HCT116 (cell line): ENCODE data around the gene EDEM3. TPM values are rescaled to one million over a fixed set of nuclear protein-coding genes. Genes with fewer than 3 reads are reported as not detected.

Experiments used
- ATAC-seq: fragments of 200-7000 bp; cut with Tn5 transposase; 2 replicates; pipeline ENCODE4 v1.9.1; 2020; ENCODE audit warnings: mild to moderate bottlenecking, moderate library complexity
- BruUV-seq: library from RNA; stranded (reverse); fragments of 400-500 nt; replicated peaks from 2 replicates; lab custom pipeline; 2021; lab: Mats Ljungman, UMichigan
- CTCF ChIA-PET: fragments of 300-600 bp; sonication (Branson Sonifier 250); formaldehyde crosslinking; loops from one replicate; lab custom pipeline; 2021; ENCODE audit warnings: antibody characterized with exemption; lab: Charles Lee
- POLR2A ChIA-PET: fragments of 300-600, 350-600 bp; sonication (Branson Sonifier 250); formaldehyde crosslinking; loops from one replicate; lab custom pipeline; 2021; ENCODE audit warnings: antibody characterized with exemption; lab: Charles Lee
- RAD21 ChIA-PET, 2 experiments: fragments of 300-600 bp; sonication (Branson Sonifier 250); formaldehyde crosslinking; loops; one replicate each; lab custom pipeline; 2023; ENCODE audit warnings: low total read pairs in 2 of 2; ENCODE audit not compliant: uncharacterized antibody in 2 of 2, unreplicated experiment in 2 of 2, low non-redundant PET in 1 of 2; lab: Charles Lee
- DNase-seq: peaks from one replicate; pipeline ENCODE4 v3.0.0-alpha.2; 2010; ENCODE audit warnings: low read depth, low spot score
- H2AFZ ChIP-seq: fragments of 200-600 bp; shearing (Covaris generic), sonication (generic); 2 replicates; pipeline ENCODE4 v1.6.1; 2017; ENCODE audit warnings: low read depth, mixed run types, mixed read lengths, antibody characterized with exemption, low read length; ENCODE audit not compliant: poor library complexity, severe bottlenecking
- H3K27ac ChIP-seq: 2 replicates; pipeline ENCODE4 v1.5.1; 2012; ENCODE audit warnings: low read depth, low read length
- H3K27me3 ChIP-seq: fragments of 200-600 bp; sonication (generic); 2 replicates; pipeline ENCODE4 v1.6.1; 2016; ENCODE audit warnings: mixed run types, low read length, mixed read lengths; ENCODE audit not compliant: insufficient read depth
- H3K36me3 ChIP-seq, 2 experiments: fragments of 200-500 bp in 1 of 2; fragments of 200-600 bp in 1 of 2; sonication (Bioruptor generic) in 1 of 2; sonication (generic) in 1 of 2; 2 replicates each; pipeline versions ENCODE4 v1.5.1 to v1.6.1; 2014 to 2016; ENCODE audit warnings: low read length in 2 of 2, inconsistent platforms in 1 of 2, mixed read lengths in 1 of 2, mixed run types in 1 of 2; ENCODE audit not compliant: insufficient read depth in 2 of 2, control insufficient read depth in 1 of 2
- H3K4me1 ChIP-seq, 2 experiments: fragments of 200-600 bp in 1 of 2; sonication (generic) in 1 of 2; 2 replicates each; pipeline versions ENCODE4 v1.5.1 to v1.6.1; 2012 to 2017; ENCODE audit warnings: low read length in 2 of 2, inconsistent platforms in 1 of 2, mild to moderate bottlenecking in 1 of 2, mixed read lengths in 1 of 2, mixed run types in 1 of 2, moderate library complexity in 1 of 2; ENCODE audit not compliant: insufficient read depth in 2 of 2, control insufficient read depth in 1 of 2
- H3K4me2 ChIP-seq: fragments of 200-600 bp; sonication (generic); 2 replicates; pipeline ENCODE4 v1.6.1; 2017; ENCODE audit warnings: mixed run types, low read length, mixed read lengths
- H3K4me3 ChIP-seq, 2 experiments: fragments of 200-600 bp in 1 of 2; sonication (generic) in 1 of 2; replicated peaks in 1 of 2; 2 replicates each; pipeline ENCODE4 v1.5.1; 2011 to 2016; ENCODE audit warnings: low read length in 2 of 2, control low read depth in 1 of 2, low read depth in 1 of 2, mild to moderate bottlenecking in 1 of 2, mixed read lengths in 1 of 2, mixed run types in 1 of 2
- H3K79me2 ChIP-seq: fragments of 200-600 bp; sonication (generic); 2 replicates; pipeline ENCODE4 v1.6.1; 2017; ENCODE audit warnings: mild to moderate bottlenecking, mixed run types, low read length, moderate library complexity, mixed read lengths; ENCODE audit not compliant: insufficient read depth
- H3K9ac ChIP-seq: fragments of 200-600 bp; sonication (generic); 2 replicates; pipeline ENCODE4 v1.6.1; 2016; ENCODE audit warnings: low read length, mixed read lengths
- H3K9me2 ChIP-seq: fragments of 200-600 bp; sonication (generic), shearing (Covaris generic); 2 replicates; pipeline ENCODE4 v1.6.1; 2017; ENCODE audit warnings: mixed run types, mild to moderate bottlenecking, moderate library complexity; ENCODE audit not compliant: insufficient read depth
- H3K9me3 ChIP-seq, 2 experiments: fragments of 200-500 bp in 1 of 2; fragments of 200-600 bp in 1 of 2; sonication (Bioruptor generic) in 1 of 2; sonication (generic) in 1 of 2; 2 replicates each; pipeline ENCODE4 v1.6.1; 2014 to 2017; ENCODE audit warnings: low read length in 2 of 2, mixed read lengths in 2 of 2, inconsistent platforms in 1 of 2, low read depth in 1 of 2, mild to moderate bottlenecking in 1 of 2, mixed run types in 1 of 2, moderate library complexity in 1 of 2; ENCODE audit not compliant: control insufficient read depth in 1 of 2, insufficient read depth in 1 of 2
- H4K20me1 ChIP-seq: fragments of 200-600 bp; sonication (generic), shearing (Covaris generic); 2 replicates; pipeline ENCODE4 v1.6.1; 2017; ENCODE audit warnings: mixed run types, mild to moderate bottlenecking, moderate library complexity; ENCODE audit not compliant: insufficient read depth
- CBX3 ChIP-seq: IDR thresholded peaks from 2 replicates; pipeline ENCODE4 v1.6.1; 2012; ENCODE audit warnings: low read depth
- ELF1 ChIP-seq: IDR thresholded peaks from 2 replicates; pipeline ENCODE4 v1.6.1; 2012; ENCODE audit warnings: low read depth, borderline replicate concordance
- FOSL1 ChIP-seq: IDR thresholded peaks from 2 replicates; pipeline ENCODE4 v1.6.1; 2012; ENCODE audit warnings: low read depth
- POLR2AphosphoS5 ChIP-seq: IDR thresholded peaks from 2 replicates; pipeline ENCODE4 v1.6.1; 2011; ENCODE audit warnings: mild to moderate bottlenecking, low read depth, low read length, moderate library complexity
- RAD21 ChIP-seq: IDR thresholded peaks from 2 replicates; pipeline ENCODE4 v1.6.1; 2012; ENCODE audit warnings: low read depth, mild to moderate bottlenecking
- SIN3A ChIP-seq: IDR thresholded peaks from 2 replicates; pipeline ENCODE4 v1.6.1; 2012; ENCODE audit warnings: low read depth
- SP1 ChIP-seq: IDR thresholded peaks from 2 replicates; pipeline ENCODE4 v1.6.1; 2012; ENCODE audit warnings: low read depth
- SRF ChIP-seq: IDR thresholded peaks from 2 replicates; pipeline ENCODE4 v1.6.1; 2012; ENCODE audit warnings: low read depth
- TCF7L2 ChIP-seq: IDR thresholded peaks from 2 replicates; pipeline ENCODE4 v1.7.0; 2011; ENCODE audit warnings: borderline replicate concordance, inconsistent platforms; ENCODE audit not compliant: insufficient read depth, insufficient read length; ENCODE audit errors: extremely low read depth
- ZFX ChIP-seq: fragments of 450-650 bp; IDR thresholded peaks from 2 replicates; pipeline ENCODE4 v1.6.1; 2017
- ZNF274 ChIP-seq: fragments of 200-500 bp; sonication (Bioruptor generic); IDR thresholded peaks from 2 replicates; pipeline ENCODE4 v1.6.1; 2014; ENCODE audit warnings: mild to moderate bottlenecking, low read depth, low read length, inconsistent platforms
- intact Hi-C: fragments of 100-400 bp; cut with micrococcal nuclease; formaldehyde crosslinking; loops from 2 replicates; pipeline ENCODE4 v1.10.0; 2022
- total RNA-seq: library from RNA; stranded (reverse); gene quantifications from one replicate; pipeline ENCODE4 v1.2.1, GENCODE V29; 2021; ENCODE audit not compliant: unreplicated experiment
- TF ChIP-seq, protein P1 (sequence below): IDR thresholded peaks from 2 replicates; pipeline ENCODE4 v1.6.1; 2011; ENCODE audit warnings: mild to moderate bottlenecking, low read length, moderate library complexity; ENCODE audit not compliant: insufficient replicate concordance; ENCODE audit errors: extremely low read depth
- TF ChIP-seq, protein P2 (sequence below), 3 experiments: fragments of 200-600 bp in 1 of 3; sonication (generic) in 1 of 3; IDR thresholded peaks in 2 of 3; conservative IDR thresholded peaks in 1 of 3; 2 replicates each; pipeline ENCODE4 v1.5.1; 2012 to 2017; ENCODE audit warnings: low read depth in 2 of 3, low read length in 2 of 3, antibody characterized with exemption in 1 of 3, borderline replicate concordance in 1 of 3, control low read depth in 1 of 3, mild to moderate bottlenecking in 1 of 3, mixed read lengths in 1 of 3, mixed run types in 1 of 3, moderate library complexity in 1 of 3; ENCODE audit not compliant: insufficient read depth in 1 of 3

The EDEM3 gene
- total RNA-seq, 1 experiment from 2014 or later: 14.9 TPM

DNA sequence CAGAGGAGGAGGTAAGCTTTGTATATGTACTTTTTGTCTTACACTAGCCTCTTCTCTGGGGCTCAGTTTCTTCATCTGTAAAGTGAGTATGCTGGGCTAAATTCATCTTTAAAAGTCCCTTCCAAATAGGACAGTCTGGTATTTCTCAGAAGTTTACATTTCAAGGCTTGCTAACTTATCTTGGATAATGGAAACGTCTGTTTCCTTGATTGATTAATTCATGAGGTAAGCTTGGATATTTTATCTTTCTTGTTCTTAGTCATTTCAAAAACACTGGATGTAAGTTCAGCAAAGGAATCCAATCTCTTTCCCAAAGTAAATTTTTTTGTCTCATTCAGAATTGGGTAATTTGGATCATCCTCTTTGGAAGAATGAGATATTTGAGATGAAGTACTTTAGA lies 111.0 kb downstream of the EDEM3 start:
- H3K36me3 ChIP-seq: no peaks in the 10 kb centered on the region
- intact Hi-C loops: no loop called here
- H3K4me1 ChIP-seq: no peaks in the 10 kb centered on the region
- no peak for ATAC-seq
- ChIA-PET CTCF (no interaction called here), POLR2A (no interaction called here), RAD21 (no interaction called here)
- no peaks in the 10 kb centered on the region for H3K27me3 ChIP-seq
- H3K9ac ChIP-seq: no peak overlapping the region
- no peak overlapping the region for H2AFZ ChIP-seq
- H3K4me3 ChIP-seq: no peak overlapping the region
- H3K9me3 ChIP-seq: no peaks in the 10 kb centered on the region
- TF ChIP-seq CBX3 (no peak), ZFX (no peak), TCF7L2 (no peak), POLR2AphosphoS5 (no peak), FOSL1 (no peak), SP1 (no peak), ZNF274 (no peak), ELF1 (no peak), SIN3A (no peak), RAD21 (no peak), SRF (no peak)
- TF ChIP-seq, protein P1, sequence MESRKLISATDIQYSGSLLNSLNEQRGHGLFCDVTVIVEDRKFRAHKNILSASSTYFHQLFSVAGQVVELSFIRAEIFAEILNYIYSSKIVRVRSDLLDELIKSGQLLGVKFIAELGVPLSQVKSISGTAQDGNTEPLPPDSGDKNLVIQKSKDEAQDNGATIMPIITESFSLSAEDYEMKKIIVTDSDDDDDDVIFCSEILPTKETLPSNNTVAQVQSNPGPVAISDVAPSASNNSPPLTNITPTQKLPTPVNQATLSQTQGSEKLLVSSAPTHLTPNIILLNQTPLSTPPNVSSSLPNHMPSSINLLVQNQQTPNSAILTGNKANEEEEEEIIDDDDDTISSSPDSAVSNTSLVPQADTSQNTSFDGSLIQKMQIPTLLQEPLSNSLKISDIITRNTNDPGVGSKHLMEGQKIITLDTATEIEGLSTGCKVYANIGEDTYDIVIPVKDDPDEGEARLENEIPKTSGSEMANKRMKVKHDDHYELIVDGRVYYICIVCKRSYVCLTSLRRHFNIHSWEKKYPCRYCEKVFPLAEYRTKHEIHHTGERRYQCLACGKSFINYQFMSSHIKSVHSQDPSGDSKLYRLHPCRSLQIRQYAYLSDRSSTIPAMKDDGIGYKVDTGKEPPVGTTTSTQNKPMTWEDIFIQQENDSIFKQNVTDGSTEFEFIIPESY: no peak
- TF ChIP-seq, protein P2, sequence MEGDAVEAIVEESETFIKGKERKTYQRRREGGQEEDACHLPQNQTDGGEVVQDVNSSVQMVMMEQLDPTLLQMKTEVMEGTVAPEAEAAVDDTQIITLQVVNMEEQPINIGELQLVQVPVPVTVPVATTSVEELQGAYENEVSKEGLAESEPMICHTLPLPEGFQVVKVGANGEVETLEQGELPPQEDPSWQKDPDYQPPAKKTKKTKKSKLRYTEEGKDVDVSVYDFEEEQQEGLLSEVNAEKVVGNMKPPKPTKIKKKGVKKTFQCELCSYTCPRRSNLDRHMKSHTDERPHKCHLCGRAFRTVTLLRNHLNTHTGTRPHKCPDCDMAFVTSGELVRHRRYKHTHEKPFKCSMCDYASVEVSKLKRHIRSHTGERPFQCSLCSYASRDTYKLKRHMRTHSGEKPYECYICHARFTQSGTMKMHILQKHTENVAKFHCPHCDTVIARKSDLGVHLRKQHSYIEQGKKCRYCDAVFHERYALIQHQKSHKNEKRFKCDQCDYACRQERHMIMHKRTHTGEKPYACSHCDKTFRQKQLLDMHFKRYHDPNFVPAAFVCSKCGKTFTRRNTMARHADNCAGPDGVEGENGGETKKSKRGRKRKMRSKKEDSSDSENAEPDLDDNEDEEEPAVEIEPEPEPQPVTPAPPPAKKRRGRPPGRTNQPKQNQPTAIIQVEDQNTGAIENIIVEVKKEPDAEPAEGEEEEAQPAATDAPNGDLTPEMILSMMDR (IDR thresholded peaks at IDR 0.05 in 2 of 3, conservative IDR thresholded peaks at IDR 0.05 in 1 of 3; ENCODE audit: borderline replicate concordance in 1 of 3, insufficient read depth in 1 of 3, low read depth in 2 of 3, low read length in 2 of 3): no peak
- H3K9me2 ChIP-seq: no peaks in the 10 kb centered on the region
- H4K20me1 ChIP-seq: no peaks in the 10 kb centered on the region
- H3K27ac ChIP-seq: no peak overlapping the region
- no peaks in the 10 kb centered on the region for H3K79me2 ChIP-seq
- no peak for DNase-seq
- BruUV-seq: no TSS peak
- H3K4me2 ChIP-seq: no peak overlapping the region
